K562 (cell line): Measurements from ENCODE around the gene SYVN1. TPM values are rescaled to one million over a fixed set of nuclear protein-coding genes. Genes with fewer than 3 reads are reported as not detected.
A peak's percentile ranks its signal among the peaks of the same experiment; 100 is the strongest.

Experiments used
- AFF4 ChIP-seq: sonication (generic); formaldehyde crosslinking; IDR thresholded peaks from 2 replicates; pipeline ENCODE4 v1.8.0; 2023; ENCODE audit warnings: mild to moderate bottlenecking, missing genetic modification reagents
- ASH1L ChIP-seq: fragments of 450-650 bp; IDR thresholded peaks from 2 replicates; pipeline ENCODE4 v1.6.1; 2018; ENCODE audit warnings: borderline replicate concordance, mild to moderate bottlenecking, low read depth; ENCODE audit not compliant: partially characterized antibody
- CBX1 ChIP-seq: sonication (generic); IDR thresholded peaks from 2 replicates; pipeline ENCODE4 v1.6.1; 2016; ENCODE audit warnings: antibody characterized with exemption, low read depth, mild to moderate bottlenecking
- CCAR2 ChIP-seq: fragments of 200-400 bp; formaldehyde crosslinking; IDR thresholded peaks from 2 replicates; pipeline ENCODE4 v1.6.1; 2017; ENCODE audit warnings: mild to moderate bottlenecking, low read depth, low read length
- CREM ChIP-seq: IDR thresholded peaks from 2 replicates; pipeline ENCODE4 v1.6.1; 2014; ENCODE audit warnings: antibody characterized with exemption, low read depth
- ELF4 ChIP-seq: fragments of 450-650 bp; formaldehyde crosslinking; IDR thresholded peaks from 2 replicates; pipeline ENCODE4 v1.4.0; 2022; ENCODE audit warnings: missing genetic modification characterization
- ETS2 ChIP-seq: IDR thresholded peaks from 2 replicates; pipeline ENCODE4 v1.6.1; 2016; ENCODE audit warnings: borderline replicate concordance, missing genetic modification characterization, mild to moderate bottlenecking, moderate library complexity, missing compliant biosample characterization; ENCODE audit not compliant: poor library complexity, severe bottlenecking
- FOS ChIP-seq: IDR thresholded peaks from 3 replicates; pipeline ENCODE4 v1.6.1; 2011; ENCODE audit not compliant: insufficient read length; ENCODE audit errors: extremely low read depth
- FOXM1 ChIP-seq, 2 experiments: fragments of 450-650 bp in 1 of 2; sonication (generic) in 1 of 2; formaldehyde crosslinking in 1 of 2; IDR thresholded peaks; 2 replicates each; pipeline versions ENCODE4 v1.6.1 to v1.9.0; 2017 to 2022; ENCODE audit warnings: low read depth in 2 of 2, mild to moderate bottlenecking in 2 of 2, missing genetic modification reagents in 1 of 2, moderate library complexity in 1 of 2
- HES1 ChIP-seq: fragments of 450-650 bp; IDR thresholded peaks from 2 replicates; pipeline ENCODE4 v1.6.1; 2016; ENCODE audit warnings: low read depth, mild to moderate bottlenecking, moderate library complexity
- KAT2B ChIP-seq: IDR thresholded peaks from one replicate; pipeline ENCODE4 v1.6.1; 2012; ENCODE audit warnings: low read depth, mild to moderate bottlenecking, control low read depth, inconsistent platforms, low read length, moderate library complexity
- L3MBTL2 ChIP-seq: fragments of 450-650 bp; IDR thresholded peaks from 2 replicates; pipeline ENCODE4 v1.6.1; 2016; ENCODE audit warnings: mild to moderate bottlenecking, moderate library complexity
- MEF2A ChIP-seq: IDR thresholded peaks from 2 replicates; pipeline ENCODE4 v1.6.1; 2011; ENCODE audit warnings: low read depth, mild to moderate bottlenecking, low read length, moderate library complexity; ENCODE audit not compliant: control insufficient read depth
- MEF2D ChIP-seq: conservative IDR thresholded peaks from 2 replicates; pipeline ENCODE4 v1.6.1; 2016; ENCODE audit warnings: low read depth, missing genetic modification characterization, missing compliant biosample characterization
- NR2C2 ChIP-seq, 2 experiments: fragments of 200-800 bp in 1 of 2; sonication (Bioruptor generic) in 1 of 2; sonication (generic) in 1 of 2; formaldehyde crosslinking in 1 of 2; IDR thresholded peaks; 2 replicates each; pipeline versions ENCODE4 v1.6.1 to v1.8.0; 2016 to 2022; ENCODE audit warnings: mild to moderate bottlenecking in 1 of 2, missing compliant biosample characterization in 1 of 2, missing genetic modification characterization in 1 of 2, missing genetic modification reagents in 1 of 2
- NR2F6 ChIP-seq: fragments of 450-650 bp; formaldehyde crosslinking; IDR thresholded peaks from 2 replicates; pipeline ENCODE4 v1.4.0; 2020; ENCODE audit warnings: mild to moderate bottlenecking
- POLR2AphosphoS5 ChIP-seq: IDR thresholded peaks from 2 replicates; pipeline ENCODE4 v1.6.1; 2011; ENCODE audit warnings: mild to moderate bottlenecking, low read depth, low read length, moderate library complexity; ENCODE audit not compliant: control insufficient read depth, insufficient read depth
- POLR2H ChIP-seq: IDR thresholded peaks from 2 replicates; pipeline ENCODE4 v1.6.1; 2016; ENCODE audit warnings: missing genetic modification characterization, low read depth, mild to moderate bottlenecking, control low read depth, missing compliant biosample characterization, moderate library complexity
- RUNX1 ChIP-seq: sonication (generic); IDR thresholded peaks from 2 replicates; pipeline ENCODE4 v1.6.1; 2016; ENCODE audit warnings: antibody characterized with exemption, low read depth
- SRSF1 ChIP-seq: fragments of 200-400 bp; formaldehyde crosslinking; IDR thresholded peaks from 2 replicates; pipeline ENCODE4 v1.6.1; 2017; ENCODE audit warnings: mild to moderate bottlenecking, low read depth, low read length, moderate library complexity
- SUPT5H ChIP-seq: fragments of 450-650 bp; IDR thresholded peaks from 2 replicates; pipeline ENCODE4 v1.6.1; 2016
- ZNF263 ChIP-seq: sonication (generic); formaldehyde crosslinking; IDR thresholded peaks from 2 replicates; pipeline ENCODE4 v1.8.0; 2022; ENCODE audit warnings: mild to moderate bottlenecking, missing genetic modification reagents, borderline replicate concordance
- ZNF717 ChIP-seq: fragments of 250-450 bp; sonication (Bioruptor Pico); IDR thresholded peaks from 2 replicates; pipeline ENCODE4 v1.5.0; 2021
- polyA plus RNA-seq, 8 experiments: library from polyadenylated mRNA; depleted of rRNA in 4 of 8; stranded (reverse) in 5 of 8; unstranded in 3 of 8; fragments of >200 nt; fragmentation: Nextera tagmentation in 2 of 8; fragmentation: Illumina TruSeq in 1 of 8; extraction: Ambion mirVana in 2 of 8; extraction: Trizol in 1 of 8; gene quantifications; 2 replicates each; pipeline versions ENCODE4 v1.2.1 to v1.2.3, GENCODE V29; 2011 to 2014; ENCODE audit warnings: inconsistent platforms in 1 of 8, missing spikeins in 1 of 8
- total RNA-seq, 7 experiments: library from RNA; depleted of rRNA in 6 of 7; stranded (reverse); fragments of >200 nt in 6 of 7; fragmentation: Illumina TruSeq in 2 of 7; extraction: Trizol in 2 of 7; gene quantifications; 2 replicates each; pipeline versions ENCODE4 v1.2.1 to v1.2.3, GENCODE V29; 2011 to 2021; ENCODE audit warnings: low replicate concordance in 1 of 7

Gene SYVN1
- total and polyA plus RNA-seq, 9 of the 15 experiments (the other 6 are each of a cell fraction or from before 2014, with no cell fraction given) = 0.41 to 47.4 (median 9.9) TPM

DNA sequence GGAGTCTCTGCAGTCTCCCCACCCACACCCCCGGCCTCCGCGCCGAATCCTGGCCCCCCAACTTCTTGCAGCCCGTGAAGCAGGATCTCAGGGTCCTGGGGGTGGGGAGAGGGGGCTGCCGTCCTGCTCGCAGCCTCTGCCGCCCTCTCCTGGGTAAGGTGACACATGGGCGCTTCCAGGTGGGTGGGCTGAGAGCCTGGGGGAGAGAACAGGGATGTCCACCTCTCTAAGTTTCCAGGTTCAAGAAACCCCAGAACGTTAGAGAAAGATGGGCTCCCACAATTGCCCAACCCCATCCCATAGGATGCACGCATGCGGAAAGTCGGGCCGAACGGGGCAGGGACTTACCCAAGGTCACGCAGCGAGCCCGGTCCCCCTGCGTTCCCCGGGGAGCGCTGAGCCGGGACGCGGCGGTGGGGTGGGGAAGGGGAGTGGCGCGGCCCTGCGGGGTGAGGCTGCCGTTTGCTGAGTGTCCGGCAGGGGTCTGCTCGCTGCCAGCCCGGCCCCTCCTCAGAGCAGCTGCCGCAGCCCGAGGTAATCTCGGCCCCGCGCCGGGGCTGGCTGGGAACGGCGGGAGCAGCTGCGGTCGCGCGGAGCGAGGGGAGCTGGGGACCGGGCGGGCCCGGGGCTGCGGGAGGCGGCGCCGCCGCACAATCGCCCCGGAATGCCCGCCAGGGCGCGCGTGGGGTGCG lies 46.7 kb upstream of the SYVN1 start (continued):
- no peak; the same call in 1 of the 2 replicates for TF ChIP-seq AFF4 (CRISPR knock-in tag)
- TF ChIP-seq MEF2A = no peak
- TF ChIP-seq ZNF717 = no peak
- no peak for TF ChIP-seq POLR2AphosphoS5
- TF ChIP-seq FOXM1 (IDR thresholded peaks at IDR 0.05; ENCODE audit: low read depth) = no peak
- TF ChIP-seq FOXM1 (CRISPR knock-in tag; IDR thresholded peaks at IDR 0.05; ENCODE audit: low read depth) = no peak
- TF ChIP-seq SRSF1 = no peak
- TF ChIP-seq ZNF263 (CRISPR knock-in tag) = no peak; the same call in 1 of the 2 replicates
- no peak for TF ChIP-seq RUNX1
- TF ChIP-seq CBX1 = no peak
- TF ChIP-seq POLR2H (tag) = no peak
- no peak for TF ChIP-seq HES1
- no peak for TF ChIP-seq L3MBTL2
- TF ChIP-seq NR2C2 (CRISPR knock-in tag; IDR thresholded peaks at IDR 0.05) = no peak
- TF ChIP-seq NR2C2 (tag; IDR thresholded peaks at IDR 0.05) = peak; percentile 72; the same call in 1 of the 2 replicates
- peak; percentile 30; the same call in 1 of the 2 replicates for TF ChIP-seq SUPT5H
- peak; percentile 33; the same call in 1 of the 2 replicates for TF ChIP-seq CREM
- TF ChIP-seq ETS2 = no peak
- TF ChIP-seq ELF4 = no peak
- no peak for TF ChIP-seq NR2F6 (CRISPR knock-in tag)
- no peak for TF ChIP-seq CCAR2
- TF ChIP-seq ASH1L = no peak
- no peak for TF ChIP-seq FOS
- no peak for TF ChIP-seq MEF2D (tag)
- TF ChIP-seq KAT2B = no peak
